CD4-positive, alpha-beta T cell (primary cell): Measurements from ENCODE around the gene CORO1C. TPM values are rescaled to one million over a fixed set of nuclear protein-coding genes. Genes with fewer than 3 reads are reported as not detected.

Experiments used
- ATAC-seq: fragments of 200-7000 bp; cut with Tn5 transposase; one replicate; pipeline ENCODE4 v1.10.0; 2022; ENCODE audit warnings: mild to moderate bottlenecking; ENCODE audit not compliant: poor library complexity
- CTCF ChIA-PET: fragments of 350-600 bp; sonication (Branson Sonifier 250); formaldehyde crosslinking; loops from one replicate; lab custom pipeline; 2021; ENCODE audit warnings: antibody characterized with exemption, inconsistent platforms; lab: Charles Lee
- POLR2A ChIA-PET: fragments of 350-600 bp; sonication (Branson Sonifier 250); formaldehyde crosslinking; loops from one replicate; lab custom pipeline; 2021; ENCODE audit warnings: antibody characterized with exemption, inconsistent platforms; lab: Charles Lee
- DNase-seq, 14 experiments: peaks; one replicate each; pipeline ENCODE4 v3.0.0-alpha.2; 2013 to 2020; ENCODE audit warnings: mixed read lengths in 2 of 14
- H3K27ac ChIP-seq, 2 donors: one replicate each; pipeline versions ENCODE4 v1.5.1 to v1.7.0; 2013; ENCODE audit warnings: low read length in 2 of 2, low read depth in 1 of 2, mild to moderate bottlenecking in 1 of 2
- H3K27me3 ChIP-seq, 2 experiments: 1 replicate in 1 of 2; 2 replicates in 1 of 2; pipeline versions ENCODE4 v1.6.1 to v1.7.0; 2013; ENCODE audit warnings: low read length in 2 of 2, control low read depth in 1 of 2, mild to moderate bottlenecking in 1 of 2, moderate library complexity in 1 of 2; ENCODE audit not compliant: insufficient read depth in 2 of 2, control insufficient read depth in 1 of 2
- H3K36me3 ChIP-seq: one replicate; pipeline ENCODE4 v1.6.1; 2013; ENCODE audit warnings: low read length, control low read depth; ENCODE audit not compliant: insufficient read depth
- H3K4me1 ChIP-seq: one replicate; pipeline ENCODE4 v1.6.1; 2013; ENCODE audit warnings: low read length, control low read depth; ENCODE audit not compliant: insufficient read depth
- H3K4me3 ChIP-seq: one replicate; pipeline ENCODE4 v1.5.1; 2013; ENCODE audit warnings: mild to moderate bottlenecking, low read length, moderate library complexity
- H3K9me3 ChIP-seq, 2 experiments: 1 replicate in 1 of 2; 2 replicates in 1 of 2; pipeline versions ENCODE4 v1.6.1 to v1.7.0; 2013; ENCODE audit warnings: low read length in 2 of 2, mild to moderate bottlenecking in 2 of 2, control low read depth in 1 of 2, moderate library complexity in 1 of 2; ENCODE audit not compliant: control insufficient read depth in 1 of 2, insufficient read depth in 1 of 2
- H3K27ac Mint-ChIP-seq: one replicate; pipeline ENCODE4 v1.8.0; 2020; ENCODE audit warnings: mixed read lengths
- H3K27me3 Mint-ChIP-seq: one replicate; pipeline ENCODE4 v1.8.0; 2021; ENCODE audit warnings: mixed read lengths
- H3K36me3 Mint-ChIP-seq: one replicate; pipeline ENCODE4 v1.8.0; 2021; ENCODE audit warnings: low read depth, mixed read lengths
- H3K4me1 Mint-ChIP-seq: one replicate; pipeline ENCODE4 v1.8.0; 2021; ENCODE audit warnings: low read depth, mixed read lengths
- H3K4me3 Mint-ChIP-seq: one replicate; pipeline ENCODE4 v1.8.0; 2020; ENCODE audit warnings: mild to moderate bottlenecking, mixed read lengths
- H3K9me3 Mint-ChIP-seq: one replicate; pipeline ENCODE4 v1.8.0; 2020; ENCODE audit warnings: mixed read lengths
- CTCF ChIP-seq: fragments of 200-600 bp; IDR thresholded peaks from one replicate; pipeline ENCODE4 v1.8.0; 2022; ENCODE audit warnings: antibody characterized with exemption, mild to moderate bottlenecking
- intact Hi-C, 2 experiments: fragments of 100-400 bp; cut with DNase I in 1 of 2; cut with micrococcal nuclease in 1 of 2; formaldehyde crosslinking; loops; one replicate each; pipeline versions ENCODE4 v1.15.1 to v1.9.0; 2023 to 2025; cut with DNase I, micrococcal nuclease
- total RNA-seq, 174 experiments: library from RNA in 2 of 174; stranded (reverse) in 2 of 174; gene quantifications; one replicate each; pipeline ENCODE4 v1.2.3 and lab custom pipeline; 2021 to 2026

The CORO1C gene
- total RNA-seq, 2 experiments from 2014 or later, result 6.7 to 7.4 TPM

- POLR2A ChIA-PET, result interaction anchor here (0.6 to 8.5 kb wide), 5 partner anchors 11 to 67 kb away, joined by 3 to 186 read pairs (median 8); partner anchors contain the start of genes ISCU and SART3
- Mint-ChIP-seq H3K4me3 (peak overlapping the region; percentile 98), H3K9me3 (no peaks in the 10 kb centered on the region), H3K27me3 (no peaks in the 10 kb centered on the region), H3K27ac (peak overlapping the region; percentile 100), H3K4me1 (peaks cover 75% of the 10 kb centered on the region), H3K36me3 (peaks cover 76% of the 10 kb centered on the region)
- peak overlapping the region; percentile 86 to 95 for H3K27ac ChIP-seq
- intact Hi-C loops, result loop anchor here (1.0 to 10.0 kb wide), 6 partner anchors 12 to 865 kb away; partner anchors contain the start of genes CORO1C (in 2 of the 2), PRDM4 (in 1 of the 2), UNG (in 1 of the 2) and USP30 (in 1 of the 2)
- peak overlapping the region; percentile 87 for H3K4me3 ChIP-seq
- H3K9me3 ChIP-seq, result no peaks in the 10 kb centered on the region
- ATAC-seq (peak; percentile 51), DNase-seq (peak in 11 of 14 experiments; percentile 36 to 87 (median 47))
- peaks cover 82% of the 10 kb centered on the region for H3K4me1 ChIP-seq
- H3K36me3 ChIP-seq, result peaks cover 57% of the 10 kb centered on the region
- TF ChIP-seq CTCF, result no peak
- CTCF ChIA-PET, result interaction anchor here (1.2 to 10.2 kb wide), 2 partner anchors 11 to 173 kb away, joined by 6 to 128 read pairs; no protein-coding TSS in a partner anchor
- H3K27me3 ChIP-seq, result no peaks in the 10 kb centered on the region
Observed at GRCh38 chr12:108629824-108630476, 101.4 kb downstream of the CORO1C start.

- ATAC-seq, result no peak
- TF ChIP-seq CTCF, result no peak
- H3K27ac Mint-ChIP-seq, result peak overlapping the region; percentile 100
- no peaks in the 10 kb centered on the region for H3K9me3 ChIP-seq
- DNase-seq, result no peak
- peak overlapping the region; percentile 98 for H3K4me3 Mint-ChIP-seq
- H3K4me3 ChIP-seq, result peak overlapping the region; percentile 87
- no peaks in the 10 kb centered on the region for H3K27me3 ChIP-seq
- ChIA-PET POLR2A (interaction anchor here (1.4 to 8.5 kb wide), 3 partner anchors 10 to 66 kb away, joined by 3 to 186 read pairs (median 164); partner anchors contain the start of genes ISCU and SART3), CTCF (interaction anchor here (1.2 to 10.2 kb wide), 2 partner anchors 10 to 174 kb away, joined by 6 to 128 read pairs; no protein-coding TSS in a partner anchor)
- peaks cover 84% of the 10 kb centered on the region for H3K36me3 Mint-ChIP-seq
- H3K27ac ChIP-seq, result peak overlapping the region; percentile 86 to 95
- no peaks in the 10 kb centered on the region for H3K9me3 Mint-ChIP-seq
- peaks cover 69% of the 10 kb centered on the region for H3K4me1 Mint-ChIP-seq
- intact Hi-C loops, result loop anchor here (1.0 to 10.0 kb wide), 2 partner anchors 11 to 864 kb away; partner anchors contain the start of gene PRDM4 (in 1 of the 2)
- no peaks in the 10 kb centered on the region for H3K27me3 Mint-ChIP-seq
- peaks cover 79% of the 10 kb centered on the region for H3K4me1 ChIP-seq
- peaks cover 65% of the 10 kb centered on the region for H3K36me3 ChIP-seq
Observed at GRCh38 chr12:108629151-108629550, 102.2 kb downstream of the CORO1C start.

- Histone ChIP-seq H3K27me3 (no peaks in the 10 kb centered on the region), H3K36me3 (peaks cover 83% of the 10 kb centered on the region), H3K4me1 (peaks cover 94% of the 10 kb centered on the region), H3K4me3 (no peak overlapping the region), H3K27ac (peak overlapping the region; percentile 55 to 95), H3K9me3 (no peaks in the 10 kb centered on the region)
- Mint-ChIP-seq H3K4me1 (peaks cover 68% of the 10 kb centered on the region), H3K9me3 (no peaks in the 10 kb centered on the region), H3K27ac (peak overlapping the region; percentile 100), H3K27me3 (no peaks in the 10 kb centered on the region), H3K36me3 (peaks cover 89% of the 10 kb centered on the region), H3K4me3 (peak overlapping the region; percentile 60)
- no peak for ATAC-seq
- ChIA-PET POLR2A (interaction anchor here (0.6 to 2.1 kb wide), 6 partner anchors 8 to 67 kb away, joined by 3 to 8 read pairs (median 5); partner anchors contain the start of genes ISCU and SART3), CTCF (interaction anchor here (1.2 to 10.2 kb wide), 2 partner anchors 8 to 177 kb away, joined by 4 to 128 read pairs; no protein-coding TSS in a partner anchor)
- DNase-seq, result no peak
- no peak for TF ChIP-seq CTCF
- intact Hi-C loops, result loop anchor here in 1 of 2 experiments (10.0 kb wide), 1 partner anchor 863 kb away; the partner anchor contains the start of gene PRDM4
Observed at GRCh38 chr12:108627134-108627920, 104.0 kb downstream of the CORO1C start.
